CD4-positive, alpha-beta T cell treated with Interleukin-10 for 1 hour (primary cell): ENCODE data around the gene WDR90.
A peak's percentile ranks its signal among the peaks of the same experiment; 100 is the strongest.

Source experiments
- DNase-seq: peaks from one replicate; pipeline ENCODE4 v3.0.0-alpha.2; 2020

Gene WDR90

DNA sequence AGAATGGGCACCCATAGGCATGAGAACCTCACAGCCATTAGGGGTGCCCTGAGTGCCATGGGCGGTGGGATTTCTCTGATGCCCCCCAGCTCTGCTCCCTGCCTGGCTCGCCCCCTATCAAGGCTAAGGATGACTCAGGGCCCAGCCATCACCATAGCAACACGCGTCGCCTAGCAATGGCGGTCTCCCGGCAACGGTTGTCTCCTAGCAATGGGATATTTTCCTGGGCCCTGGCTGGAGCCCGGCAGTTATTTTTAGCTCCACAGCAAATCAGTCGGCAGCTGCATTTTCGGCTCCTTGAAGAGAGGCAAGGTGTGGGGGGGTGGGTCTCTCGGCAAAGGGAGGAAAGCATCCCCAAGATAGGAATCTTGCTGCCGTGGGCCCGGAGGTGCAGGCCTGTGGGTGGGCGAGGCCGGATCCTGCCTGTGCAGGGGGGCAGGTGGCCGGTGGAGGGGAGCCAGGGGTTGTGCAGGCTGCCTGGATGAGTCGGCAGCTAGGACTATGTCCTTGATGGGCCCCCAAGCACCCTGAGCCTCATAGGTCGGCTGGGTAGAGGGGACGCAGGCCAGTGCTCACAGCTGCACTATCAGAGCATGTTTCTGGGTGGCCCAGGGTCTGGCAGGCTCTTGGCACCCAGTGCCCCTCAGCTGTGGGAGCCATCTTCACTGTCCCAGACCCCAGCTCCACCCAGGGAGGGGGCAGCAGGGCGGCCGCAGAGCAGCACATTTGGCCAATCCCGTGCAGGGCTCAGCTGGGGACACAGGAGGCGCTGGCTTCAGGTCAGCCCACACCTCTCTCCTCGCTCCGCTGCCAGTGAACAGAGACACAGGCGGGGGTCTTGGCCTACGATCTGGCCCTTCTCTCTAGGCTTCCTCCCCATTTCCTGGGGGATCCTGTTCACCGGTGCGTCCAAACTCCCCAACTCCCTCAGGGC, 60.7 kb downstream of the WDR90 start:
- no peak for DNase-seq

DNA sequence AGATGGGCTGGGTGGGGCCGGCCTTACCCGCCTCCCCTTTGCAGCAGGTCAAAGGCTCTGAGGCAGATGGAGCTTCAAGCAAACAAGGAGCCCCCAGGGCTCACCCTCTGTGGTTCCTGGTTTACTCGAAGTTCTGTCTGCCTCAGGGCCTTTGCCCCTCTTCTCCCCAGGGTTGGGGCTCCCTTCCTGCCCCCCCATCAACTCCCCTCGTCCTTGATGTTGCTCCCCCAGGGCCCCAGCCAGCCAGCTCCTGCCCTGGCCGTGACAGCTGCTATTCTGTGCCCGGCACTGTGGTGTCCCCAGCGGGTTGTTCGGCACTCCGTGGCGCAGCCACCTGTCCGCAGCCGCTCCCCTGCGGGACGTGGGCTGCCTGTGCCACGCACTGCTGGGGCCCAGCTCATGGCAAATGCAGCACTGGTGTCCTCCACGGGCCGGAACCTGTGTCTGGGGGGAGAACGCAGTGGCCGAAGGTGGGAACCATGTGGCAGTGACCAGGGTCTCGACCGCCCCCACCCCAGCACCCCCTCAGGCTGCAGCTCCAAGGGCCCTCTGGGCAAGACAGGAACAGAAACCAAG, 61.4 kb downstream of the WDR90 start:
- no peak for DNase-seq

DNA sequence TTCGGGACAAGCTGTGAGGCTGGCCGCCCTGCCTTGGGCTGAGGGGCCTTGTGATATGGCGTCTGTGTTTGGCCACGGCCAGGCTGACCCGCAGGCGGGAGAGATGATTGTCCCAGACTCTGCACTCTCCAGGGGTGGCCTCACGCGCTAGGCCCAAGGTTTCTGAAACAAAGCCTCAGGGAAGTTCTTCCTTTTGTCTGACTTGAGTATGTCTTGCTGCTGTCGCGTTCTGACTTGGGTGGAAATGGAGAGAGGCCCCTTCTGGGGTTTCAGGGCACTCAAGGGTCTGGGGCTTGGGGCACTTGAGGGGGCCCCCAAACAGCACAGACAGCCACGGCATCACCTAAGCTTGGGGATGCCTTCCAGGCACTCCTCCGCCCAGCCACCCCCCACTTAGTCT, 61.9 kb downstream of the WDR90 start:
- no peak for DNase-seq

DNA sequence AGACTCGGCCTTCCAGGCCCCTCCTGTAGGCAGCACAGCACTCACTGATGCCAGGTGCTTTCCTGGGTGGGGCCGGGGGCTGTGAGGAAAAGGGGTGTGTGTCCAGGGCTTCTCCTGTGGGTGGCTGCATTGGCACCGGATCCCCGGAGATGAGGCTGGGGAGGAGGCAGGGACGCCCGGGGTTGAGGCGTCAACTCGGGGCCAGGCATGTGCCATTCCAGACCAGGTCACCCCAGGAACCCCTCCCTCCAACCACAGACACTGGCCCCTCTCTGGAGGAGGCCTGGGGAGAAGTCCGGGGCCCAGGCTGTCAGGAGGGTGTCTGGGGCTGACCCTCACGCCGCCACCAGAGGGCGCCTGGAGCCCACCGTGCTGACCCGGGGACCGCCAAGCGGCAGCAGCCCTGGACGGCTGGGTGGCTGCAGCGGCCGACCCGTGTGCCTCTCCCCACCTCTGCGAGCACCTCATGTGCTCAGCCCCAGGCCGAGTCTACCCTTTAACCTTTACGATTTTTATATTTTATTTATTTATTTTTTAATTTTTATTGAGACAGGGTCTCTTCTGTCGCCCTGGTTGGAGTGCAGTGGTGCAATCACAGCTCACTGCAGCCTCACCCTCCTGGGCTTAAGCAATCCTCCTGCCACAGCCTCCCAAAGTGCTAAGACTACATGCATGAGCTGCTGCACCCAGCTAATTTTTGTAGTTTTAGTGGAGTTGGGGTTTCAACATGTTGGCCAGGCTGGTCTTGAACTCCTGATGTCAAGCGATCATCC, 62.6 kb downstream of the WDR90 start:
- DNase-seq = peak; percentile 81

DNA sequence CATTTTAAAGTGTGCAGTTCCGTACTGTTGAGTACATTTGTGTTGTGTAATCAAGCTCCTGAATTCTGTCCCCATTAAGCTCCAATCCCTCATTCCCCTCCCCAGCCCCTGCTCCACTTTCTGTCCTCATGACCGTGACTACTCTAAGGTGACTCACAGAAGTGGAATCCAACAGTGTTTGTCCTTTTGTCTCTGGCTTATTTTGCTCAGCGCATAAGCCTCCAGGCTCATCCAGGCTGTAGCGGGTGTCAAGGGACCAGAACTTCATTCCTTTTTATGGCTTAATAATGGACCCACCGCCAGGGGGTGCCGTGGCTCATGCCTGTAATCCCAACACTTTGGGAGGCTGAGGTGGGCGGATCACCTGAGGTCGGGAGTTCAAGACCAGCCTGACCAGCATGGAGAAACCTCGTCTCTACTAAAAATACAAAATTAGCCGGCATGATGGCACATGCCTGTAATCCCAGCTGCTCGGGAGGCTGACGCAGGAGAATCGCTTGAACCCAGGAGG, 63.6 kb downstream of the WDR90 start:
- peak; percentile 60 for DNase-seq

DNA sequence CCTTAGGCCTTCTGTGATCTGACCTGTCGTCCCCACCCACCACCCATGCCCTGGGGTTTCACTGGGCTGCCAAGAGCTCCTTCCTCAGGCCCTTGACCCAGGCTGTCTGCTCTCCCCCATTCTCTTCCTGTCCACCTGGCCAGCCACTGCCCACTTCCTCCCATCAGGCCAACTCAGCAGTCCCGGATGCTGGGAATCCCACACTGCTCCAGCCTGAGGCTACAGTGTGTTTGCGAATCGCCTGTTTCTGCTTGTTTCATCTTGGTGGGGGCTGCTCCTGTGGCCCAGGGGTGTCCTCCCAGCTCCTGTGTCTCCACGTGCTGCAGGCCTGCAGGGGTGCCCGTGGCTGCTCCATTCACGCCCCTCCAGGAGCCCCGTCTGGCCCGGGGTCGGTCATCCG, 64.9 kb downstream of the WDR90 start:
- no peak for DNase-seq

DNA sequence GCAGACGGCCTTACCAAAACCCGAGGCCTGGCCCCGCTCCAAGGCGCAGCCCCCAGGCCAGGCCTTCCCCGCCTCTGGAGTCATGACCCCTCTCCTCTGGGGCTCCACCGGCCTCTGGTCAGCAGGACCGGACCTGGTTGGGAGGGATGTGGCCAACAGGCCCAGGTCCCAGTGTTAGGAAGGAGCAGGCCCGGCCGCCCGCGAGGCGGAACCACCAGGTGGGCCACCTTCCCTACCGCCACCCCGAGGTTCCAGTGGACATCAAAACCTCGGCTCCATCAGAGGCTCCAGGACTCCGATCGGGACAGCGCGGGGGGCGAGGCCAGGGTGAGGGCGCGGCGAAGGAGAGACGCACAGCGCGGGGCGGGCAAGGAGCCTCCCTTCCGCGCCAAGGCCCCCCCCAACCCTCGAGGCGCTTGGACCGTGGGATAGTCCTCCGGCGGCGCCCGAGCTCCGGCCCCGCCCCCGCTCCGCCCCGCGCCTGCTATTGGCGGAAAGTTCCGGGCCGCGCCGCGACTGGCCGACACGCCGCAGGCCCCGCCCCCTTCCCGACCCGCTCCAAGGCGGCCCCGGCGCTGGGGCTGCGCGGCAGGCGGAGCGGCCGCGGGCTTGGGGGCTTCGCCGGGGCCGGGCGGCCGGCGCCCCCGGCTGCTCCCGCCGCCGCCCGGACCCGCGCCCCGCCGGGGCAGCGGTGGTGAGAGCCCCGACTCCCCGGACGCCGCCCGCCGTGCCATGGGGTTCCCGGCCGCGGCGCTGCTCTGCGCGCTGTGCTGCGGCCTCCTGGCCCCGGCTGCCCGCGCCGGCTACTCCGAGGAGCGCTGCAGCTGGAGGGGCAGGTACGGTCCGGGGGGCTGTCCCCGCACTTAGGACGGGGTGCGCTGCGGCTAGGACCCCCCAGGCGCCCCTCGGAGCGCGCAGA, 65.7 kb downstream of the WDR90 start, which contains the start of gene METRN:
TSS of gene METRN (plus strand) at position 561 of the 919 bp plus-strand sequence. CDS start at position 733, 172 bp downstream.
- peak; percentile 90 for DNase-seq

DNA sequence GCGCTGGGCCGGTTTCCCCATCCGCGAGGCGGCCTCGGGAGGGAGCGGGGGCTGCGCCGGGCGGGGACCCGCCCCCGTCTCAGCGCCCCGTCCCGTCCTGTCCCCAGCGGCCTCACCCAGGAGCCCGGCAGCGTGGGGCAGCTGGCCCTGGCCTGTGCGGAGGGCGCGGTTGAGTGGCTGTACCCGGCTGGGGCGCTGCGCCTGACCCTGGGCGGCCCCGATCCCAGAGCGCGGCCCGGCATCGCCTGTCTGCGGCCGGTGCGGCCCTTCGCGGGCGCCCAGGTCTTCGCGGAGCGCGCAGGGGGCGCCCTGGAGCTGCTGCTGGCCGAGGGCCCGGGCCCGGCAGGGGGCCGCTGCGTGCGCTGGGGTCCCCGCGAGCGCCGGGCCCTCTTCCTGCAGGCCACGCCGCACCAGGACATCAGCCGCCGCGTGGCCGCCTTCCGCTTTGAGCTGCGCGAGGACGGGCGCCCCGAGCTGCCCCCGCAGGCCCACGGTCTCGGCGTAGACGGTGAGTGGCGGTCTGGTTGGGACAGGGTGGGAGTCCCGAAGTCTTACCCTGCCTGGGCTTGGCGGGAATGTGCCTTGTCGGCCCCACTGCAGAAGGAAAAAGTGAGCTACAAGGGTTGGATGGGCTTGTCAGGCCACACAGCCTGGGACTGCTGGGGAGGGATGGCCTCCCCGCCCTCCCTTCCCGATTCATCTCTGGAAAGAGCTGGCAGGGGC, 66.5 kb downstream of the WDR90 start:
- DNase-seq = no peak

DNA sequence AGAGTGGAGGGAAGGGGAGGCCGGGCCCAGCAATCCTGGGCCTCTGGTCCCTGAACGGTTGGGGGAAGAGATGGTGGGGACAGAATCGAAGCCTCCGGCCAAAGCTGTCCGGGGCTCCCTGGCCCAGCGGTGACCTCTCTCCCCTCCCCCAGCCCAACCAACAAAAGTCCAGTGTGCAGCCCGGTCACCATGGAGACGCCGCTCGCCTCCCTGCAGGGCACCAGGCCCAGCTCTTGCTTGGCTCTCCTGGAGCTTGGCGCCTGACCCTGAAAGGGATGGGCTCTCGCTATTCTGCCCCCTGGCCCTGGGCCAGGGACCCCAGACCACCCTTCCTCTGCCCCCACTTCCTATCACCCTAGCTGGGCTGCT, 67.0 kb downstream of the WDR90 start:
- no peak for DNase-seq

DNA sequence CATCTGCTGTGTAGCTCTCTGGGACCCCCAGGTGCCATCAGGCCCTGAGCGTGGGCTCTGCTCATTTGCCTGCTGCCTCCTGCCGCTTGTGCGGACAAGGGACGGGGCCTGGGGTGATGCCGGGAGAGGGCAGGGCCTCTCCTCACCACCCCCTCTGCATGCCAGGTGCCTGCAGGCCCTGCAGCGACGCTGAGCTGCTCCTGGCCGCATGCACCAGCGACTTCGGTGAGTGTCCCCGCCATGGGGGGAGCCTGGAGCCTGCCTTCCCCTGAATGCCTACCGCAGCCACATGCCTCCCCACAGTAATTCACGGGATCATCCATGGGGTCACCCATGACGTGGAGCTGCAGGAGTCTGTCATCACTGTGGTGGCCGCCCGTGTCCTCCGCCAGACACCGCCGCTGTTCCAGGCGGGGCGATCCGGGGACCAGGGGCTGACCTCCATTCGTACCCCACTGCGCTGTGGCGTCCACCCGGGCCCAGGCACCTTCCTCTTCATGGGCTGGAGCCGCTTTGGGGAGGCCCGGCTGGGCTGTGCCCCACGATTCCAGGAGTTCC, 67.7 kb downstream of the WDR90 start:
- no peak for DNase-seq
